Effector memory CD8-positive, alpha-beta T cell (primary cell): ENCODE results near the gene PLEKHH1.
A peak's percentile ranks its signal among the peaks of the same experiment; 100 is the strongest.

Experiments used
- ATAC-seq: fragments of 150-1000 bp; cut with Tn5 transposase; replicated peaks from 2 replicates; pipeline ENCODE4 v1.10.0; 2021; ENCODE audit warnings: mild to moderate bottlenecking, moderate library complexity
- DNase-seq, 3 experiments: peaks; one replicate each; pipeline ENCODE4 v3.0.0; 2021
- H3K27ac Mint-ChIP-seq, 2 donors: one replicate each; pipeline ENCODE4 v1.8.0; 2022; ENCODE audit warnings: mild to moderate bottlenecking in 2 of 2, mixed read lengths in 2 of 2, moderate library complexity in 2 of 2
- H3K27me3 Mint-ChIP-seq, 2 donors: one replicate each; pipeline ENCODE4 v1.8.0; 2022; ENCODE audit warnings: mixed read lengths in 2 of 2
- H3K36me3 Mint-ChIP-seq: one replicate; pipeline ENCODE4 v1.8.0; 2022; ENCODE audit warnings: mild to moderate bottlenecking, moderate library complexity, mixed read lengths; ENCODE audit not compliant: insufficient read depth
- H3K4me1 Mint-ChIP-seq, 2 donors: one replicate each; pipeline ENCODE4 v1.8.0; 2022; ENCODE audit warnings: low read depth in 2 of 2, mixed read lengths in 2 of 2
- H3K4me3 Mint-ChIP-seq, 2 donors: one replicate each; pipeline ENCODE4 v1.8.0; 2022; ENCODE audit warnings: mild to moderate bottlenecking in 2 of 2, mixed read lengths in 2 of 2, moderate library complexity in 2 of 2
- H3K9me3 Mint-ChIP-seq, 2 donors: one replicate each; pipeline ENCODE4 v1.8.0; 2022; ENCODE audit warnings: mixed read lengths in 2 of 2

The PLEKHH1 gene

DNA sequence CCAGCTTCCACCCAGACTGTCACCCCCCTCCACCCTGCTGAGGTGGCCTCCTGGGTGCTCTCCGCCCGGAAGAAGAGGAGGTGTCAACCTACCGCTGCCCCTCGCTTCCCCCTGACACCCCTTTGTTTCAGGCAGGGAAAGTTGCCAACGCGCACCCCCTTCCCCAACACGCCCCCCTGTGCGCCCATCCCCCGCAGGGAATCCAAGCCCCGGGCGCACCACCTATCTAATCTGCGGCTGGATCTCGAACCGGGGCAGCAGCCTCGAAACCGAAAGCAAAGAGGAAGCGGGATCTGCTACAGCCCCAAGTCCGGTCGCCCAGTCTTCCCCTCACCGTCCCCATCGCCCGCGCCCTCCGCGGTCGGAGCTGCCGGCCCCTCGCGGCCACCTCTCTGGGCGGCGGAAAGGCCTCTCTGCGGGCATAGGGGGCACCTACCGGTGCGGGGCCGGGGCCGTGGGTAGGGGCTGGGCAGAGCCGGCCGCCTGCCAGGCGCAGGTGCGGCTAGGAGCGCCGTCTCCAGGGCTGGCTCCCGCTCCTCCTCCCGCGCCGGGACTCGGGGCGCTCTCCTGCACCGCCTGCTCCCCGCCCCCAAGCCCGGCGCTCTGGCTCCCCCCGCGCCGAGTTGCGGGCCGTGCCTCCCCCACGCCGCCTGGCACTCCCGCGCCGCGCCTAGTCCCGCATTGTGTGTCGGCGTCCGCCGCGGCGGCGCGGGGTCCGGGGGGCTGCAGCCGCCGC, 18.3 kb upstream of the PLEKHH1 start:
- ATAC-seq (peak; percentile 66), DNase-seq (peak; percentile 25 to 42 (median 33))
- Mint-ChIP-seq H3K4me3 (peak overlapping the region; percentile 94), H3K27ac (peak overlapping the region; percentile 93 to 96), H3K9me3 (no peaks in the 10 kb centered on the region), H3K4me1 (peaks cover 19 to 22% of the 10 kb centered on the region in 2 donors), H3K27me3 (no peaks in the 10 kb centered on the region), H3K36me3 (no peaks in the 10 kb centered on the region)

DNA sequence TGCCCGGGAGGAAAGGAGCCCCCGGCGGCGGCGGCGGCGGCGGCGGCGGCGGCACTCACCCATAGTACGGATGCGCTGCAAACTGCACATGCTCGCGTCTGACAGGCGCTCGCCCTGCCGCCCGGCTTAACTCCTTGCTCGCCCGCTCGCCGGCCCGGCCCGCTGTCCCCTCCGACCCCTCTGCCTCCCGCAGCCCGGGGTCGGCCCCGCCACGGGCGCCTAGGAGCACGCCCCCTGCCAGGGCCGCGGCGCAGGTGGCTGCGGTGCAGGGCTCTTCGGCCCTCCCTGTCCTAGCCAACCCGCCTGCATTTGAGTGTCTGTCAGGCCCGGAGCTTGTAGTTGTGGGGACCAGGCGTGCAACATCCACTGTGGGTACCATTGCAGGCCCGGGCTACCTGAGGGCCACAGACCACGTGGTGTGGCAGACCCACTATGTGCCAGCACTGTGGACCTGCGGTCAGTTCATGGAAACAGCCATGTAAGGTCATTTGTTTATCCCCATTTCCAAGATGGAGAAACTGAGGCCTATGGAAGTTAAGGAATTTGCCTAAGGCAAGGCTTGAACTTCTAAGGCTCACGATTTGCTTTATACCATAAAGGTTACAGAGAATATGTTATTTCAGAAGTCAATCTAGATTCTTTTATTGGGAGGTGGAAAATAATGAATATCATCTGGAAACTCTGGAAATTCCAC, 17.6 kb upstream of the PLEKHH1 start:
- H3K9me3 Mint-ChIP-seq, result no peaks in the 10 kb centered on the region
- peak overlapping the region; percentile 94 for H3K4me3 Mint-ChIP-seq
- ATAC-seq (peak; percentile 70), DNase-seq (peak in 1 of 3 experiments; percentile 12)
- no peaks in the 10 kb centered on the region for H3K27me3 Mint-ChIP-seq
- no peaks in the 10 kb centered on the region for H3K36me3 Mint-ChIP-seq
- H3K4me1 Mint-ChIP-seq, result peaks cover 19 to 22% of the 10 kb centered on the region in 2 donors
- H3K27ac Mint-ChIP-seq, result peak overlapping the region; percentile 69 to 76

- Mint-ChIP-seq H3K4me3 (peak overlapping the region in 1 of 2 donors; percentile 94), H3K9me3 (no peaks in the 10 kb centered on the region), H3K27ac (peak overlapping the region; percentile 69 to 76), H3K4me1 (peaks cover 19 to 20% of the 10 kb centered on the region in 2 donors), H3K27me3 (peaks cover 9 to 10% of the 10 kb centered on the region in 2 donors), H3K36me3 (no peaks in the 10 kb centered on the region)
- ATAC-seq (no peak), DNase-seq (no peak)
Observed at GRCh38 chr14:67516676-67517075, 16.4 kb upstream of the PLEKHH1 start.

GRCh38 chr14:67517083-67517482, 16.0 kb upstream of the PLEKHH1 start:
- H3K4me1 Mint-ChIP-seq, result peaks cover 19 to 20% of the 10 kb centered on the region in 2 donors
- H3K9me3 Mint-ChIP-seq, result no peaks in the 10 kb centered on the region
- no peak for ATAC-seq
- peaks cover 10 to 14% of the 10 kb centered on the region in 2 donors for H3K27me3 Mint-ChIP-seq
- no peak for DNase-seq
- H3K36me3 Mint-ChIP-seq, result no peaks in the 10 kb centered on the region
- H3K27ac Mint-ChIP-seq, result peak overlapping the region; percentile 20 to 69
- H3K4me3 Mint-ChIP-seq, result no peak overlapping the region

- DNase-seq, result no peak
- Mint-ChIP-seq H3K27ac (no peak overlapping the region), H3K27me3 (peaks cover 20 to 37% of the 10 kb centered on the region in 2 donors), H3K9me3 (no peaks in the 10 kb centered on the region), H3K36me3 (no peaks in the 10 kb centered on the region), H3K4me1 (peaks cover 7% of the 10 kb centered on the region in 2 donors), H3K4me3 (no peak overlapping the region)
- no peak for ATAC-seq
Observed at GRCh38 chr14:67519406-67519805, 13.7 kb upstream of the PLEKHH1 start.

DNA sequence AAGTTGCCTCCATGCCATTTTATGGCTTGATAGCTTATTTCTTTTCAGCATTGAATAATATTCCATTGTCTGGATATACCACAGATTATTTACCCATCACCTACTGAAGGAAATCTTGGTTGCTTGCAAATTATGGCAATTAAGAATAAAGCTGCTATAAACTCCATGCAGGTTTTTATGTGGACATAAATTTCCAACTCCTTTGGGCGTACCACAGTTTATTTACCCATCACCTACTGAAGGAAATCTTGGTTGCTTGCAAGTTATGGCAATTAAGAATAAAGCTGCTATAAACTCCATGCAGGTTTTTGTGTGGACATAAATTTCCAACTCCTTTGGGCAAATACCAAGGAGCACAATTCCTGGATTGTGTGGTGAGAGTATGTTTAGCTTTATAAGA, 12.6 kb upstream of the PLEKHH1 start:
- H3K27ac Mint-ChIP-seq, result no peak overlapping the region
- ATAC-seq (no peak), DNase-seq (no peak)
- H3K4me3 Mint-ChIP-seq, result no peak overlapping the region
- peaks cover 28 to 46% of the 10 kb centered on the region in 2 donors for H3K27me3 Mint-ChIP-seq
- H3K9me3 Mint-ChIP-seq, result no peaks in the 10 kb centered on the region
- H3K36me3 Mint-ChIP-seq, result no peaks in the 10 kb centered on the region
- H3K4me1 Mint-ChIP-seq, result peaks cover 3 to 4% of the 10 kb centered on the region in 2 donors

GRCh38 chr14:67522270-67522669, 10.8 kb upstream of the PLEKHH1 start:
- Mint-ChIP-seq H3K36me3 (no peaks in the 10 kb centered on the region), H3K9me3 (no peaks in the 10 kb centered on the region), H3K27me3 (peaks cover 44 to 64% of the 10 kb centered on the region in 2 donors), H3K27ac (no peak overlapping the region), H3K4me1 (peaks cover 0 to 5% of the 10 kb centered on the region in 2 donors), H3K4me3 (no peak overlapping the region)
- no peak for ATAC-seq
- DNase-seq, result no peak

- peaks cover 51 to 73% of the 10 kb centered on the region in 2 donors for H3K27me3 Mint-ChIP-seq
- DNase-seq, result no peak
- no peak overlapping the region for H3K4me3 Mint-ChIP-seq
Observed at GRCh38 chr14:67523764-67524633, 9.1 kb upstream of the PLEKHH1 start.

DNA sequence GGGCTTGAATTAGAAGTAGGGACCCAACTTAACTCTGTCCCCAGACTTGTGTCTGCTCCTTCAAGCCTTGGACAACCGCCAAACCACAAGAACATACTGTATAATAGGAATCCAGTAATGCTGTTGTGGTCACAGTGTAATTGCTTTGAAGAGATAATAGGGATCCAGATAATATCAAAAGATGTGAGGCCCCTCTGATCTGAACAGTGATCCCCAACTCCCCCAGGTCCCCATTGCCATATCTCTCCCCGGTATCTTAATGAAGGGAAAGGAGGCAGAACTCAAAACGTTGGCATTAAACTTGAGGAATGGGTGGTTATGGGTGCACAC, 8.5 kb upstream of the PLEKHH1 start:
- H3K36me3 Mint-ChIP-seq, result no peaks in the 10 kb centered on the region
- no peak overlapping the region for H3K27ac Mint-ChIP-seq
- no peak for ATAC-seq
- H3K4me1 Mint-ChIP-seq, result peaks cover 0 to 5% of the 10 kb centered on the region in 2 donors
- H3K9me3 Mint-ChIP-seq, result no peaks in the 10 kb centered on the region
- DNase-seq, result no peak
- no peak overlapping the region for H3K4me3 Mint-ChIP-seq
- peaks cover 54 to 79% of the 10 kb centered on the region in 2 donors for H3K27me3 Mint-ChIP-seq

More at GRCh38 chr14:67523764-67524633, 9.1 kb upstream of the PLEKHH1 start:
- Mint-ChIP-seq H3K9me3 (no peaks in the 10 kb centered on the region), H3K36me3 (no peaks in the 10 kb centered on the region), H3K4me1 (peaks cover 0 to 5% of the 10 kb centered on the region in 2 donors), H3K27ac (no peak overlapping the region)
- ATAC-seq, result no peak

DNA sequence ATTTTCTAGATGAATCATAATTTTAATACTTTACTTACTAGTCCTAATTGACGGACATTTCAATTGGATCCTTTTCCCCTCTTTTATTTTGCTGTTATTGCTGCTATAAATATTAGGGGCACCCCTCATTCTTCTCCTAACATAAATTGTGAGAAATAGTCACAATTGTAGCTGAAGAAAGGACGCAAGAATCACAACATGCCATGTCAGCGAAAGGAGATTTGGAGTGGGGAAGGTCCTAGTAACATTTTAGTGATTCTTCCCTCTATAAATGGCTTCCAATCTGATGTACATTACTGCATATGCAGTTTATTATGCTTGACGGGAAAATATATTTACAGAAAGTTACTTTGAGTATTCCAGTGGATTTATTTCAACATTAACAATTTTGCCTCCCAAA, 7.7 kb upstream of the PLEKHH1 start:
- H3K9me3 Mint-ChIP-seq, result no peaks in the 10 kb centered on the region
- H3K4me3 Mint-ChIP-seq, result no peak overlapping the region
- no peaks in the 10 kb centered on the region for H3K36me3 Mint-ChIP-seq
- DNase-seq (no peak), ATAC-seq (no peak)
- peaks cover 54 to 87% of the 10 kb centered on the region in 2 donors for H3K27me3 Mint-ChIP-seq
- H3K27ac Mint-ChIP-seq, result no peak overlapping the region
- H3K4me1 Mint-ChIP-seq, result peaks cover 0 to 5% of the 10 kb centered on the region in 2 donors

DNA sequence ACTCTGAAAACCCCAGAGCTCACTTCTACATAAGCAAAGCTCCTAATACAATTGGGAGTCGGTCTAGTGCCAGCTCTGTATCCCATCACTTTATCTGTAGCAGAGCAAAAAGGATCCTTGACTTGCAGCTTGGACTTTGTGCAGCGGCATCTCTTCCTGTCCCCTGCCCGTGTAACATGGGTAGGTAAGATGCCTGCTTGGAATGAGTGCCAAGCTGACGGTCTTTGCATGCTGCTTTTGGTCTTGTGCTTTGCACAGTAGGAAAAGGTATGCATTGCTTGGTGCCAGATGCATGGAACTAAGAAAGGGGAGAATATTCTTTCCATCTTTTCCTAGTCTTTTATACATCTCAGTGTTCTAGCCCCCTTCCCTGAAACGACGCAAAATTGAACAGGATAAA, 6.9 kb upstream of the PLEKHH1 start:
- peaks cover 50 to 90% of the 10 kb centered on the region in 2 donors for H3K27me3 Mint-ChIP-seq
- no peak overlapping the region for H3K27ac Mint-ChIP-seq
- peaks cover 0 to 5% of the 10 kb centered on the region in 2 donors for H3K4me1 Mint-ChIP-seq

DNA sequence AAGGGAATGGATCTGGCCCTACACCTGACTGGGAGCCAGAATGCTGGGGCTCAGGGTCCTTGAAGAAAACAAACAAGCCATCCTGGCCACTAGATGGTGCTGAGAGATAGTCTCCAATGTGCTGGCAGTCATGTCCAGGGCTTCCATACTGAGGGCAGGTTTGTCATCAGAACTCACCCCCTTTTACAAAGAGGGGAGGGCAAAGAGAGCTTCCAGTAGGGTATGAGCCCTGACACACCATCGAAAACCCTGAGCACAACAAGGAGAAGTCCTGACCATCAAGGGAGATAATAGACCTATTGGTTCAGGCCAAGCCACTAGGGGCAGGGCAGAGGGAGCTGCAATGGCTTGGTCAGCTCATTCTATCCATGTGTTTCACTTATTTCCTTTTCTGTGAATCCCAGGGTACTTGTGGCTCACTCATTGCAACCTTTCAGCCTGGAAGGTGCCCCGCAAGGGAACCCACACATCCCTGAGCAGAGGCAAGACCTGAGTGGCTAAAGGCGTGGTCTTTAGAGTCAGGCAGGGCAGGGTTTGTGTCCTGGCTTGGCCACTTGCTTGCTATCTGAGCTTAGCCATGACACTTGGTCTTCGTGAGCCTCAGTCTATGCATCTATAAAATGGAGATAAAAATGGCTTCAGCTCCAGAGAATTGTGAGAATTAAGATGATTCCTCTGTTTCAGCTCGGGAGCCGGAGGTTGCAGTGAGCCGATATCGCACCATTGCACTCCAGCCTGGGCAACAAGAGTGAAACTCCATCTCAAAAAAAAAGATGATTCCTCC, 6.2 kb upstream of the PLEKHH1 start:
- peak in 2 of 3 experiments; percentile 14 to 27 for DNase-seq
- peak; percentile 70 for ATAC-seq
- H3K4me1 Mint-ChIP-seq, result peaks cover 0 to 5% of the 10 kb centered on the region in 2 donors
- peaks cover 44 to 85% of the 10 kb centered on the region in 2 donors for H3K27me3 Mint-ChIP-seq
- H3K9me3 Mint-ChIP-seq, result no peaks in the 10 kb centered on the region
- H3K36me3 Mint-ChIP-seq, result no peaks in the 10 kb centered on the region
- no peak overlapping the region for H3K27ac Mint-ChIP-seq
- no peak overlapping the region for H3K4me3 Mint-ChIP-seq

More for the DNA sequence above, 6.9 kb upstream of the PLEKHH1 start:
- ATAC-seq (no peak), DNase-seq (no peak)
- Mint-ChIP-seq H3K9me3 (no peaks in the 10 kb centered on the region), H3K36me3 (no peaks in the 10 kb centered on the region), H3K4me3 (no peak overlapping the region)
